Fibroblast of pulmonary artery (primary cell): Measurements from ENCODE around the gene SLC14A1.

Source experiments
- DNase-seq: peaks from one replicate; pipeline ENCODE4 v3.0.0-alpha.2; 2010; ENCODE audit warnings: low read depth
- H3K4me3 ChIP-seq: replicated peaks from 2 replicates; pipeline ENCODE4 v1.5.1; 2011; ENCODE audit warnings: low read depth, mild to moderate bottlenecking, control low read depth, low read length, moderate library complexity
- TF ChIP-seq, protein P1 (sequence below): IDR thresholded peaks from 2 replicates; pipeline ENCODE4 v1.5.1; 2011; ENCODE audit warnings: mild to moderate bottlenecking, control low read depth, low read length, inconsistent platforms; ENCODE audit errors: missing control alignments

SLC14A1 gene

DNA sequence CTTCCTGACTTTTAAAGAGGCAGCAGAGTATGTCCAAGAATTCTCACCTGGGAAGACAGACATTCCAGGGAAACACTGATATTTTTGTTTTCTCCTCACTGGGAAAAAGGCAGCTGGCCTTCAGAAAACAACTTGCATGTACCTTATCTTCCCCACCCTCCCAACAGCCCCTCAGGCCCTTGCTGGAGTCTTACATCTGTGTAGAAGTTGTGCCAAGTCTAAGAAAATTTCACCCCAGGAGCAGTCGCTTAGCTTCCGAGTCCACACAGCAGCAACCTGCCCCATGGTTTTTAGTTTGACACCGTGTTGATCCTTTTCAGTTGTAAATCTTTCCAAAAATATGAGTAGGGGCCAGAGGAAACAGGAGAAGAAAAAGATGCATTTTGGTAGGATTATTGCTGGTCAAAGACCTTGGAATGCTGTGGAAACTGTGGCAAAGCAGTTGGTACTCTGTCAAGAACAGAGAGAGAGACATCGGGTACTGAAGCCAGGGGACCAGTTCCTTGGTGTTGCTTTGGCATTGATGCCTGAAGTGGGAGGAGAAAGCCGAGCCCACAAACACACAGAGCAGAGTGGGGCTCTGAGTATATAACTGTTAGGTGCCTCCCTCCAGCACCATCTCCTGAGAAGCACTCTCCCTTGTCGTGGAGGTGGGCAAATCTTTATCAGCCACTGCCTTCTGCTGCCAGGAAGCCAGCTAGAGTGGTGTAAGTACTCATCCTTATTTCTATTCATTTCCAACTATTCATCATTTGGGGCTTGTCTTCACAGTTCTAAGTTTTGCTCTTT, at the start of gene SLC14A1:
Gene SLC14A1, plus strand, starts transcription at position 615 of the 789 bp plus-strand sequence. CDS start 6,140 bp downstream, outside the sequence.
- TF ChIP-seq, protein P1, sequence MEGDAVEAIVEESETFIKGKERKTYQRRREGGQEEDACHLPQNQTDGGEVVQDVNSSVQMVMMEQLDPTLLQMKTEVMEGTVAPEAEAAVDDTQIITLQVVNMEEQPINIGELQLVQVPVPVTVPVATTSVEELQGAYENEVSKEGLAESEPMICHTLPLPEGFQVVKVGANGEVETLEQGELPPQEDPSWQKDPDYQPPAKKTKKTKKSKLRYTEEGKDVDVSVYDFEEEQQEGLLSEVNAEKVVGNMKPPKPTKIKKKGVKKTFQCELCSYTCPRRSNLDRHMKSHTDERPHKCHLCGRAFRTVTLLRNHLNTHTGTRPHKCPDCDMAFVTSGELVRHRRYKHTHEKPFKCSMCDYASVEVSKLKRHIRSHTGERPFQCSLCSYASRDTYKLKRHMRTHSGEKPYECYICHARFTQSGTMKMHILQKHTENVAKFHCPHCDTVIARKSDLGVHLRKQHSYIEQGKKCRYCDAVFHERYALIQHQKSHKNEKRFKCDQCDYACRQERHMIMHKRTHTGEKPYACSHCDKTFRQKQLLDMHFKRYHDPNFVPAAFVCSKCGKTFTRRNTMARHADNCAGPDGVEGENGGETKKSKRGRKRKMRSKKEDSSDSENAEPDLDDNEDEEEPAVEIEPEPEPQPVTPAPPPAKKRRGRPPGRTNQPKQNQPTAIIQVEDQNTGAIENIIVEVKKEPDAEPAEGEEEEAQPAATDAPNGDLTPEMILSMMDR: no peak
- no peak for DNase-seq

DNA sequence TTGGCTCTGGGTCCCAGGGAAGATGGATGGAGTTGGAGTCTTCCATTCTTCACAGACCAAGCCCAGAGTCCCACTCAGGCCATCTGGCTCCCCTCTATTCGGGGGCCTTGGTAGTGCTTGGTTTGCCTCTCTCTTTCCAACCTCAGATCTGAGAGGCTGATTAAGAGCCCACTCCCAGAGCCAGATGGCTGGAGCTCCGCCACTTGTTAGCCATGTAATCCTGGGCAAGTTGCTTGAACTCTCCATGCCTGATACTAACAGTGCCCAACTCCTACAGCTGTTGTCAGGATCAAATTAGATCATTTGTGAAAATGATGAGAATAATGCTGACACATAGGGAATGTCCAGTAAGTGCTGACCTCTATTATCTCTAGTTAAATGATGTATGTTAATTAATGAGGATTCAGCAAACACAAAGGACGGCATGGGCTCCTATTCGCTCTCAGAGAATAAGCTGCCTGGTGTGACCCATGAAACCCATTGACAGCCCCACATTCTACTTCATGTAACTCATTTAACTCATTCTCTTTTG, 46.6 kb upstream of the SLC14A1 start:
- TF ChIP-seq, protein P1: no peak
- DNase-seq: no peak

More for the DNA sequence above, at the start of gene SLC14A1:
- no peak within 1 kb of the TSS for H3K4me3 ChIP-seq

DNA sequence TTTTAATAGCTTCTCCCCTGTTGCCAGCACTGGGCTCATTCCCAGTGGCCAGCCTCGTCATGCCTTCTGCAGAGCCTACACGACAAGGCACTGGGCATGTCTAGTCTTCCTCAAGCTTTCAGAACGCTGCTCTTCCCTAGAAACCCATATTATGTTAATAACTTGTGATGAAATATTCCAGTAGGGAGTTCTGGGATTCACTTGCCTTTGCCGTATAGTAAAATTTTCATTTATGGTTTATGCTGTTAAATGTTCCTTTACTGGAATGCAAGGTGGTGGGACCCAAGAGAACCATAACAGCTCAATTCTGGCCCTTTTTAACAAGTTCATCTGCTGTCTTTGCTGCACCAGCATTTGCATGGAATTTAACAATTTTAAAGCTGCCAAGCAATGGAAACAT, 45.5 kb upstream of the SLC14A1 start:
- TF ChIP-seq, protein P1: no peak
- no peak overlapping the region for H3K4me3 ChIP-seq
- no peak for DNase-seq

More for the DNA sequence above, 46.6 kb upstream of the SLC14A1 start:
- no peak overlapping the region for H3K4me3 ChIP-seq

DNA sequence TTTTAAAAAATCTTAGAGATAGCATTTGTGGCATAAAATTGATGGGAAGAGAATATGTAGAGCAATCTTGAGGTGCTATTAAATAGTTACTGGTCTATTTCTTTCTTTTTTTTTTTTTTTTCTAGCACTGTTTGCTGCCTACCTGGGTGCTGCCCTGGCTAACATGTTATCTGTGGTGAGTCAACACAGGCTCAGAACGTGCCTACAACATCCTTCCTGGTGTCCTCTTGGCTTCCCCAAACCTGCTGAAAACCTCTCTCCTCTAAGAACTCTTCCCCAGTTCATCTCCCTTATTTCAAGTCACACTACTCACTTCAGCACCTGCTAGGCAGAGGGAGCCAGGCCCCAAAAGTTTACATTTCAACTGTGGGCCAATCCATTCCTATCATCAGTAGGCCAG, 45.1 kb upstream of the SLC14A1 start:
- DNase-seq: no peak
- TF ChIP-seq, protein P1: no peak
- no peak overlapping the region for H3K4me3 ChIP-seq

DNA sequence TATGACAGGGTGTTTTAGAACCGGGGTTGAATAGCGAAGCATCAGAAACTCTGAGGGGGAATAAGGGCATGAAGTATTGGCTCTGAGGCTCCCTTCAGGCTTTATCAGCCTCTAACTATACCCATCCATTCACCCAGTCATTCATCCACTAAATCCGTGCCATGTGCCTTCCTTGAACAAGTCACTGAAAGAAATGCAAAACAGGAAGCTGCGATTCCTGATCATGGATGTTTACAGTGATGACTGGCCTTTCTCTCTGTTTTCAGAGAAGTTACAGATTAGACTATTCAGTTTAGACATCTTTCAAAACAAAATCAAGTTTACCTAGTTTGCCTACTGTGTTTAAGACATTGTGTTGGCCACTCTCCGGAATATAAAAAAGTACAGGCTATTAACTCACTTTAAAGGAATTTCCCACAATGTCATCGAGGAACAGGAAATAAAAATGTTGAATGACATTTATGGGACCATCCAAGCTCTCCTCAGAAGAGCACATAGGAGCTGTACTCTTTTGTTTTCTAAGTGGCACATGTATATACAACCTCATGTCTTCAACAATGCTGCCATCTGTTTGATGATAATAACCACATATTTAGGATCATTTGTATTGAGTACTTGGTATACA, 43.8 kb upstream of the SLC14A1 start:
- DNase-seq: no peak
- TF ChIP-seq, protein P1: no peak
- H3K4me3 ChIP-seq: no peak overlapping the region

DNA sequence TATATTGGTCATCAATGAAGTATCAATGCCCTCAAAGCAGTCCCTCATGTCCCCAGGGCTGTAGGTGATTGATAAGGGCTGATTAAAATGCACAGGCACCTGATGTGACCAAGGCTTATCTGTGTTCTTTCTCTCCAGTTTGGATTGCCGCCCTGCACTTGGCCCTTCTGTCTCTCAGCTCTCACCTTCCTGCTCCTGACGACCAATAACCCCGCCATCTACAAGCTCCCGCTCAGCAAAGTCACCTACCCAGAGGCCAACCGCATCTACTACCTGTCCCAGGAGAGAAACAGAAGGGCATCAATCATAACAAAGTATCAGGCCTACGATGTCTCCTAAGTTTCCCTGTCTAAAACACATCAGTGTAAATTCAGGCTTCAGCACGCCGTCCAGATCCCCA, 41.8 kb upstream of the SLC14A1 start:
- no peak overlapping the region for H3K4me3 ChIP-seq
- TF ChIP-seq, protein P1: no peak
- DNase-seq: no peak
